ENCODE results near the gene PMEPA1.

The PMEPA1 gene

DNA sequence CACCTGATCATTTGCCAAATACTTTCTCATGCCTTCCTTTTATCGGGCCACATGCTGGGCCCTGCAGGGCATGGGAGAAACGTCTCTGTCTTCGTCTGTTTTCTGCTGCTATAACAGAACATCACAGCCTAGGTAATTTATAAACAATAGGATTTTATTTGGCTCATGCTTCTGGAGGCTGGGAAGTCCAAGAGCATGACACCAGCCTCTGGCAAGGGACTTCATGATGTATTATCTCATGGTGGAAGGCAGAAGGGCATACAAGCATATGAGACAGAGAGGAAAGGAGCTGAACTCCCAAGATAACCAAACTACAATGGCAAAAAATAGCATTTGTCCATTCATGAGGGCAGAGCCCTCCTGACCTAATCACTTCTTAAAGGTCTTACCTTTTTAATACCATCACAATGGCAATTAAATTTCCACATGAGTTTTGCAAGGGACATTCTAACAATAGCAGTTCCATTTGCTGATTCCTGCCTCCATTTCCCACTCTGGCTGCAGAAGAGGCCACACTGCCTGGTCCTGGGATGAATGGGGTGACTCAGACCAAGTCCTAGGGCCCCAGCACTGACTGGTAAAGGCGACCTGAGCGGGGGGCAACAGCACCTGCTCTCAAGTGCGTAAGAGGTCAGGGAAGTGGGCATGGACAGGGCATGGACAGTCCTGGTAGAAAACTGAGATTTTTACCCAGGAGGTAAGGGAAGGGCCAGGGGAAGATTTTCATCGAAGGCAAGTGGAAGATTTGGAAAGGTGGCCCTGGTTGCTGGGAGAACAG is 84.4 kb downstream of the PMEPA1 start:
- no peak overlapping the region for H3K4me3 ChIP-seq (ENCODE audit: low read depth, low read length)
- no peaks in the 10 kb centered on the region for H3K9me3 ChIP-seq (ENCODE audit: control insufficient read depth, low read length)
- H3K4me1 ChIP-seq = no peaks in the 10 kb centered on the region
- no peak overlapping the region for H3K9ac ChIP-seq
- H3K79me2 ChIP-seq = no peaks in the 10 kb centered on the region
- H2AFZ ChIP-seq = no peak overlapping the region
- no peak overlapping the region for H3K4me2 ChIP-seq (ENCODE audit: low read length)
- no peaks in the 10 kb centered on the region for H3K27me3 ChIP-seq (ENCODE audit: control insufficient read depth, insufficient read depth, low read length)
- H3K27ac ChIP-seq = no peak overlapping the region
- TF ChIP-seq CTCF (IDR thresholded peaks at IDR 0.05) = no peak
- H3K36me3 ChIP-seq (ENCODE audit: control insufficient read depth, insufficient read depth, low read length) = no peaks in the 10 kb centered on the region

GRCh38 chr20:57624124-57624523 is 85.7 kb downstream of the PMEPA1 start:
- Histone ChIP-seq H3K4me2 (ENCODE audit: low read length) (no peak overlapping the region), H3K9ac (no peak overlapping the region), H3K27me3 (ENCODE audit: control insufficient read depth, insufficient read depth, low read length) (no peaks in the 10 kb centered on the region), H3K9me3 (ENCODE audit: control insufficient read depth, low read length) (no peaks in the 10 kb centered on the region), H3K4me3 (ENCODE audit: low read depth, low read length) (no peak overlapping the region), H3K36me3 (ENCODE audit: control insufficient read depth, insufficient read depth, low read length) (no peaks in the 10 kb centered on the region), H3K27ac (no peak overlapping the region), H3K79me2 (no peaks in the 10 kb centered on the region), H3K4me1 (no peaks in the 10 kb centered on the region), H2AFZ (no peak overlapping the region)
- no peak for TF ChIP-seq CTCF (IDR thresholded peaks at IDR 0.05)

DNA sequence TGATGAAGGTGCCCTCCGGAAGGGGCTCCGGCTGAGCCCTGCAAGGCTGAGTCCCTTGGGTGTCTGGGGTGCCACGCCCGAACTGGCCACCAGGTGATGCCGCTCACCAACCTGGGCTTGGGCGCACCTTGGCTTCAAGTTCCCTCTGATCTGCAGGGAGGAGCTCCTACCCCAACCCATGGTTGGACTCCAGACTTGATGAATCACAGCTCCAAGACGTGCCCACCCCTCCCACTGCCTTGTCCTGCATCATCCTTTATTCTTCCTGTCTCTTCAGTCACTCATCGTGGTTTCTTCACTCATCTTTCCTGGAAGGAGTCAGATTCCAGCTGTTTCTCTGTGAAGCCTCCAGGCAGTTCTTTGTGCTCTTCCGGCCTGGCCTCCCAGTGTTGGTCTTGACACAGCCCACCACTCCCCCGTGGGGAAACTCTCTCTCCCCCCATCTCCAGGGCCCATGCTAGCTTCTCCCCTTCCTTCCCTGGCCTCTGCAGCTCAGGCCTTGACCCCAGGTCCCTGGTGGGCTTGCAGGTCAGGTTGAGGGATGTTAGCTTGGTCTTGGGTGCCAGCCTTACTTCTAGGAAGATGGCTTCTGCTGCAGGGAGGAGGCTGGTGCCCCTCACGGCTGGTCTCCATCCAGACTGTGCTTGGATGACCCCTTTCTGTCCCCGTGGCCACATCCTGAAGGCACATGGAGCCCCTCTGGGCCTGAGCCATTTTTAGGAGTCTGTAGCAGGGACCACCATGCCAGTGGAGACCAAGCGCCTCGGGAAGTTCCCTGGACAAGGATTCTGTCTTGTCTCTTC is 87.0 kb downstream of the PMEPA1 start:
- TF ChIP-seq CTCF (IDR thresholded peaks at IDR 0.05) = peak; percentile 54
- no peak overlapping the region for H2AFZ ChIP-seq

GRCh38 chr20:57622201-57622570 is 87.6 kb downstream of the PMEPA1 start:
- TF ChIP-seq CTCF (IDR thresholded peaks at IDR 0.05) = no peak
- Histone ChIP-seq H2AFZ (no peak overlapping the region), H3K9ac (no peak overlapping the region)

More for the DNA sequence above, 87.0 kb downstream of the PMEPA1 start:
- no peaks in the 10 kb centered on the region for H3K27me3 ChIP-seq (ENCODE audit: control insufficient read depth, insufficient read depth, low read length)
- no peaks in the 10 kb centered on the region for H3K9me3 ChIP-seq (ENCODE audit: control insufficient read depth, low read length)
- no peaks in the 10 kb centered on the region for H3K4me1 ChIP-seq
- no peak overlapping the region for H3K4me3 ChIP-seq (ENCODE audit: low read depth, low read length)
- H3K36me3 ChIP-seq (ENCODE audit: control insufficient read depth, insufficient read depth, low read length) = no peaks in the 10 kb centered on the region
- no peak overlapping the region for H3K9ac ChIP-seq
- no peak overlapping the region for H3K4me2 ChIP-seq (ENCODE audit: low read length)
- H3K27ac ChIP-seq = no peak overlapping the region
- no peaks in the 10 kb centered on the region for H3K79me2 ChIP-seq

More at GRCh38 chr20:57622201-57622570, 87.6 kb downstream of the PMEPA1 start:
- Histone ChIP-seq H3K4me3 (ENCODE audit: low read depth, low read length) (no peak overlapping the region), H3K4me2 (ENCODE audit: low read length) (no peak overlapping the region), H3K9me3 (ENCODE audit: control insufficient read depth, low read length) (no peaks in the 10 kb centered on the region), H3K36me3 (ENCODE audit: control insufficient read depth, insufficient read depth, low read length) (no peaks in the 10 kb centered on the region), H3K4me1 (no peaks in the 10 kb centered on the region), H3K27me3 (ENCODE audit: control insufficient read depth, insufficient read depth, low read length) (no peaks in the 10 kb centered on the region), H3K27ac (no peak overlapping the region), H3K79me2 (no peaks in the 10 kb centered on the region)
